Measurements from ENCODE around the gene LHX3.
"Not testable (repeated sequence)": the region's sequence is repeated elsewhere in the genome, so short reads cannot be mapped to it uniquely, and the experiment has no call there.

The LHX3 gene

DNA sequence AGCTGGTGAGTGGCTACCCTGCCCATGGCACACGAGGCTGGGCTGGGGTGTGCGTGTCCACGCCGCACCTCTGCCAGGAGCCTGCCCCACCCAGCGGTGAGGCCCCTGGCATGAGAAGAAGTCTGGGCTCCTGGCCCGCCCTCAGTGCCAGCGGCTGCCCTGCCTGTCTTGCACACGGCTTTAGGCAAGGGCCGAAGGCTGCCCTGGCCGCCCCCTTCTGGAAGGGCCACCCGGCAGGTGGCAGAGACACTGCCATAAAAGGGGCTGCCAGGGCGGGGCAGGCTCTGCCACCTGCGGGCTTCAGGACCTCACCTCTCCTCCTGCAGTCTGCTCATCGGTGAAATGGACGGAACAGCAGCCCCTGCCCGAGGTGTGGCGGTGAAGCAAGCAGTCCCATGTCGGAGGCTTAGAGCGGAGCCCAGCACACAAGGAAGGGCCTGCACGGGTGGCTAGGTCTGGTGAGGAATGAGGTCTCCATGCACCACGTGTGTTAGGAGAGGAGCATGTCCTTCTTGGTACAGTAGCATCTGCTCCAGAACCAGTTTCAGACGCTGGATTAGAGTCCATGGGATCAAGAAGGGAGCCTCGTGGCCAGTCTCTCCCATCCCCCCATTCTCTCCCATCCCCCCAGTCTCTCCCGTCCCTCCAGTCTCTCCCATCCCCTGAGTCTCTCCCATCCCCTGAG lies 51.4 kb downstream of the LHX3 start:
- DNase-seq (ENCODE audit: low read depth in 2 of 2) = no peak

DNA sequence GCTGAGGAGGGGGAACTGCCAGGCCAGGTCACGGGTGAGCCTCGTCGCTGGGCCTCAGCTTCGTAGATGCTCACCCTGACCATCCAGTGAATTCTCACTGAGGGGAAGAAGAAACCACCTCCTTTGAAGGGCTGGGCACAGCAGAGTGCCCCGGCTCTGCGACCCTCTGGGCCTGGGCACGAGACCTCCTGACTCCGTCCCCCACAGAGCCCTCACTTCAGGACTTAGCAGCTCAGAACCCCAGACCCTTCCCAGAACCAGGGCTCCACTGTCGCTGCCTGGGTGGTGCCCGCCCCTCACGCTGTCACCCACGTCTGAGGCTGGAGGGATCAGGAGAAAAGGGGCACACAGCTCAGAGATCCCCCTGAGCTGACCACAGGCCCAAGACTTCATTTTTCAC lies 52.0 kb downstream of the LHX3 start:
- no peak for DNase-seq (ENCODE audit: low read depth in 2 of 2)

DNA sequence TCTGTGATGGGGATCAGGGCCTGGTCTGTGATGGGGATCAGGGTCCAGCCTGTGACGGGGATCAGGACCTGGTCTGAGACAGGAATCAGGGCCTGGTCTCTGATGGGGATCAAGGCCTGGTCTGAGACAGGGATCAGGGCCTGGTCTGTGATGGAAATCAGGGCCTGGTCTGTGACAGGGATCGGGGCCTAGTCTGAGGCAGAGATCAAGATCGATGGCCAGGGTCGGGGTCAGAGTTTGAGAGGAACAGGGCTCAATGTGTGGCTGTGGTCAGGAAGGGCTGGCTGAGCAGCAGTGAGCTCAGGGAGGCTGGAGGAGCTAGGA lies 52.4 kb downstream of the LHX3 start:
- no peak for DNase-seq (ENCODE audit: low read depth in 2 of 2)

DNA sequence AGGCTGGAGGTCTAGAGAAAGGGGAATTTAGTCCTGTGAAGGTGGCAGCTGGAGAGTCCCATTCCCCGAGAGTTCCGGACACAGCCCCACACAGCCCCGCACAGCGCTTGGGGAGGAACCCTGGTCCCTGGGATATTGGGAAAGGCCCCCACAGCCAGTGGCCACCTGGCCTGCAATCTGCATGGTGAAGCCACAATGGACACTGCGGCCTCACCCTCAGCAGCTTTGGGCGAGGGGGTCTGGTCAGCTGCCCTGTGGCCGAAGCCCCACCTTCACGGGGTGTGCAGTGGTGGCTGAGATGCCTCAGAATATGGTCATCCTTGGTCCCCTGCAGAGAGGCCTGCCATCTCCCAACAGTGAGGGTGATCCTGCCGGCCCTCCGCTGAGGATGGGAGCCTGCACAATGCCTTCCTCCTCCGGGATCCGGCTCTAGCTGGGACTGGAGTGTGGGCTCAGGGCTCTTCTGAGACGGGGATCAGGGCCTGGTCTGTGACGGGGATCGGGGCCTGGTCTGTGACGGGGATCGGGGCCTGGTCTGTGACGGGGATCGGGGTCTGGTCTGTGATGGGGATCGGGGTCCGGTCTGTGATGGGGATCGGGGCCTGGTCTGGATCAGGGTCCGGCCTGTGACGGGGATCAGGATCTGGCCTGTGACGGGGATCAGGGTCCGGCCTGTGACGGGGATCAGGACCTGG lies 52.9 kb downstream of the LHX3 start:
- no peak for DNase-seq (ENCODE audit: low read depth in 2 of 2)

DNA sequence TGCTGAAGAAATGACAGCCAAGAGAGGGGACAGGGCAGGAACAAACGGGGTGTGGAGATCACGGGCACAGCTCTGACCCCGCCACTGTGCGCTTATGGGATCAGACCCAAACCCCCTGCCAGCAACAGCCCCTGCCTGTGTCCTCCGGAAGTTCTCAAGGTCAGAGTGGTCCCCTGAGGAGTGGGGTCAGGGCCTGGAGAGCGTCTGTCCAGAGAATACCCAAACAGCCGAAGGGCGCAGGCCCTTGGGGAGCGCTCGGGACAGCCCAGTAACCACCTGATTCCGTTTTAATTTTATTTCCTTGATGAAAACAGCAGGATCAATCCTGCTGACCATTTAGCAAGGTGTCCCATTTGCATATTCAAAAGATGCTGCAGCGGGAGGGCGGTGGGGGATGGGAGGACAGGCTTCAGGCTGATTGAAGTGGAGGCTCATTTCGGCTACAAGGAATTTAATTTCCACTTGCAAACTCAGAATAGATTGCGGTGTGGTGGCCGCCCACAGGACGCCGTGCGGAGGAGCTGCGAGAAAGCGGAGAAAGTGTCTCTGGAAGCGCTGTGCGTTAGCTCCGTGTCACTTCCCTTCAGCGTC lies 53.6 kb downstream of the LHX3 start:
- DNase-seq (ENCODE audit: low read depth in 2 of 2) = no peak

DNA sequence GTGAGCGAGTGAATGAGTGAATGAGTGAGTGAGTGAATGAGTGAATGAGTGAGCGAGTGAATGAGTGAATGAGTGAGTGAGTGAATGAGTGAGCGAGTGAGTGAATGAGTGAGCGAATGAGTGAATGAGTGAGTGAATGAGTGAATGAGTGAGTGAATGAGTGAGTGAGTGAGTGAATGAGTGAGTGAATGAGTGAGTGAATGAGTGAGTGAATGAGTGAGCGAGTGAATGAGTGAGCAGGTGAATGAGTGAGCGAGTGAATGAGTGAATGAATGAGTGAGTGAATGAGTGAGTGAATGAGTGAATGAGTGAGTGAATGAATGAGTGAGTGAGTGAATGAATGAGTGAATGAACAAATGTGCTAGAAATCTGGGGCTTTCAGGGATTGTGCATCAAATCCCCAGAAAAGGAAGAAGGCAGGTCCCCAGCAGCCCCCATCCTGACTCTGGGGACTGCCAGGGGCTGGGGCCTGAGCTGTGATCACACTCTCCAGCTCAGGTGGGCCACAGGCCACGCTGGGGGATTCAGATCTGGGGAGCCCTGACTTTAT lies 54.2 kb downstream of the LHX3 start:
- DNase-seq (ENCODE audit: low read depth in 2 of 2) = not testable (repeated sequence)

DNA sequence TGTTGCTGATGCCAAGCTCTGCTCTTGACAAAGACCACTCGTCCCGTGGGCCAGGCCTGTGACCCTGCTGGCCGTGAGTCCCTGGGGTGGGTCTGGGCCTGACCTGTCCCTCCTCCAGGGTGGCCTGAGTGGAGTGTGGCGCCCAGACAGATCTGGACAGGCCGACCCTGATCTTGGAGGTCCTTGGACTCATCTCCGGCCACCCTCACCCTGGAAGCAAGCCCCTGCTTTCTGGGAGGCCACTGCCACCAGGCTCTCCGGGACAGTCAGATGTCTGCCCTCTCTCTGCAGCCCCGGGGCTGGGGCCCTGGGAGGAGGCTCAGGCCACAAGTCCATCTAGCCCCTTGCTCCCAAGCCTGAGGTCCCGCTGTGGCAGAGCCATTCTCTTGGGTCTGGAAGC lies 55.1 kb downstream of the LHX3 start:
- no peak for DNase-seq (ENCODE audit: low read depth in 2 of 2)

DNA sequence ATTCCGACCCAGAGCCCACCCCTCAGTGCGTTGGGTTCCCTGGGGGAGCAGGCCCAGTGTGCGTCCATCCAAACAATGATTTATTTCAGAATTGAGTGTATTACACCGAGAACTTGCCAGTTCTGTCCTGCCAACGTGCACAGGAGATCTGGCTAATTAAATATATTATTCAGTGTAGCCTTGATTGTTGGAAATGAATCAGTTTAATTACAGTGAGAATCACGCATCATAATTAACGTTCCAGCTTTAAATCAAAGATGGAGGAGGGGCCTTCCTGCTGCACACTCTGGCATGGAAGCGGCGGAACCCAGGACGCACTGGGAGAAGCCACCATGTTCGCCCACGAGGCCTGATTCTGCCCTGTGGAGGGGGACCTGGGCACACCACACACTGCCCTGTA lies 55.6 kb downstream of the LHX3 start:
- no peak for DNase-seq (ENCODE audit: low read depth in 2 of 2)

DNA sequence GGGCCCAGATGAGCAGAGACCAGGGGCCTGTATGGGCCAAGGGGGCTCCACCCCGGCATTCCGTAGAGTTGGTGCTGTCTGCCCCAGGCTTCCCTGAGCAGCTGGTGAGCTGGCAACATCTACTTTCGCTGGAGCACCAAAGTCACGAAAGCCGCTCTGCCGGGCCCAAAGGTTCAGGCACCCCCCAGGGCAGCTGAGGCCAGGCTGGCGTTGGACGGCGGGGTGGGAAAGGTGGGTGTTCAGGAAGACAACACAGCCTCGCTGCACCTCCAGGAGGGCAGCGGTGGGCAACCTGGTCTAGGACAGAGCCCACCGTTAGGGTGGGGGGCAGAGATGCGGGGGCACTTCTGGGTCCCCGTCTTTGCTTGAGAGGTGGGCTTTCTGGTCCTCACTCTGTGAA lies 56.2 kb downstream of the LHX3 start:
- DNase-seq (ENCODE audit: low read depth in 2 of 2) = no peak

DNA sequence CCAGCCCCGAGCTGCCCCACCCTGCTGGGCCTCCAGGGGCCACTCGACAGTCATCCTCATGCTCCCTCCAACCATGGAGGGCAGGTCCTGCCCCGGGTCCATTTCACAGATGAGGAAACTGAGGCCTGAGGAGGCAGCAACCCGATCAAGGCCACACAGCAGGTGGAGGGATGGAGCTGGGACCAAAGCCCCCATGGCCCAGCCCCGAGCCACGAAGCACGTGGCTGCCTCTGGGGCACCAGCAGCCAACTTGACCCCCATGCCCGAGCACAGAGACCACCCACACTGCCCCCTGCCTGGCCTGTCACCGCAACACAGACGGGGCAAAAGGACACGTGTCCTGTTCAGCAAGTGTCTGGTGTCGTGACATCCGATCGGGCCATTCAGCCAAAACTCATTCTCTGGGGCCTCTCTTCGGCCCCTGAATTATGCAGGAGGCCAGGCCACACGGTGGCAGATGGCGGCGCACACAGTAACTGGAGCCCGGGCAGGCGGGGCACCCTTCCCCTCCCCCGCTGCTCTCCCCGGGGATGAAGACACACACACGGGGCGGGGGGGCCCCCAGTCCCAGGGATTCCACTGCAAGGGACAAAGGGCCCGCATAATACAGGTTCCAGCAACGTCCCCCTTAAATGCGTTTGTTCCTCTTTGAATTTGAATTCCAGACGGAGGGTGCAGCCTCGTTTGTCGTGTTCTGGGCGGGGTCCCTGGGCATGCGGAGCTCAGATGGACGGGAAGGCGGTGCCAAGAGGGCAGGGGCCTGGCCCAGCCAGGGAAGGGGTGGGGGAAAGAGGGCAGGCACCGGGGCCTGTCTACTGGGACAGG lies 56.8 kb downstream of the LHX3 start:
- DNase-seq (ENCODE audit: low read depth in 2 of 2) = no peak

DNA sequence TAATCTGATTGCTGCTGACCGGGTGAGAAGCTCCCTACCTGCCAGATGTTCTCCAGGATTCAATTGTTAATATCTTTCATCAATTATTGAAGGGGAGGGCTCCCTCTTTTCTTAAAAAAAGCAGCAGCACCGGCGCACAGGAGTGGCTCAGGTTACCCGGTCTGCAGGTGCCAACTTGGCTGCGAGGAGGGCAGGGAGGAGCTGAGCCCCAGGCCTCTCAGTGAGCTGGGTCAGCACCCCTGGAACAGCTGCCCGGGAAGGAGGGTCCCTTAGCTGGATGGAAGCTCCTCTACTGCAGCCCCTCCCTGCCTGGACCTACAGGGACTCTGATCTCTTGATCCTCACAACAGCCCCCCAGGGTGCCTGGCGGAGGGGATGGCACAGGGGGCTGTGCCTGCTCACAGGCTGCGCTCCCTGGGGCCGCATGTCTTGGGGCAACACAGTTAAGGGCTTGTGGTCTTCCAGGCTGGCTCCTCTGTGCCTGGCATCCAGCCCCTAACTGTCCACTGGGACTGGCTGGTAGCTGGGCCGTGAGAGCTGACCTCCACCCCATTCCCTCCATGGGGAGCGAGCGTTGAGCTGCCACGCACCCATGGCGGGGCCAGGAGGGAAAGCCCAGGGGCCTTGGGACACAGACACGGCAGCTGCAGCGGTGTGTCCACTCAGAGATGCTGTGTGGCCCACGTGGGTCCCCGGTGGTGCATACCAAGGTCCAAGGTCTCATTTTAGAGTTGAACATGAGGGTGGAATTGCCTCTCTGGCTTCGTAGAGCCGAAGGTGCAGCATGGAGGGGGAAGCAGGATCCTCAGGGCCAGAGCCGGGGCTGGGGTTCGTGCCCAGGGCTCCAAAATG lies 57.7 kb downstream of the LHX3 start:
- no peak for DNase-seq (ENCODE audit: low read depth in 2 of 2)

All from stimulated activated CD8-positive, alpha-beta memory T cell treated with anti-CD3 and anti-CD28 coated beads, Interleukin-7, amount 100 ng/mL, for 4 hours (primary cell).